Stimulated activated CD4-positive, alpha-beta T cell treated with anti-CD3 and anti-CD28 coated beads, Interleukin-1b, Interleukin-23, amount 100 ng/mL, for 4 hours (primary cell): ENCODE results near the gene SNCB.
"Not testable (repeated sequence)": the region's sequence is repeated elsewhere in the genome, so short reads cannot be mapped to it uniquely, and the experiment has no call there.

ENCODE experiments used
- DNase-seq, 2 donors: peaks; one replicate each; pipeline ENCODE4 v3.0.0-alpha.2; 2020; ENCODE audit warnings: low read depth in 2 of 2

Gene SNCB

GRCh38 chr5:176597417-176598389 is 32.6 kb downstream of the SNCB start:
- DNase-seq, result no peak

DNA sequence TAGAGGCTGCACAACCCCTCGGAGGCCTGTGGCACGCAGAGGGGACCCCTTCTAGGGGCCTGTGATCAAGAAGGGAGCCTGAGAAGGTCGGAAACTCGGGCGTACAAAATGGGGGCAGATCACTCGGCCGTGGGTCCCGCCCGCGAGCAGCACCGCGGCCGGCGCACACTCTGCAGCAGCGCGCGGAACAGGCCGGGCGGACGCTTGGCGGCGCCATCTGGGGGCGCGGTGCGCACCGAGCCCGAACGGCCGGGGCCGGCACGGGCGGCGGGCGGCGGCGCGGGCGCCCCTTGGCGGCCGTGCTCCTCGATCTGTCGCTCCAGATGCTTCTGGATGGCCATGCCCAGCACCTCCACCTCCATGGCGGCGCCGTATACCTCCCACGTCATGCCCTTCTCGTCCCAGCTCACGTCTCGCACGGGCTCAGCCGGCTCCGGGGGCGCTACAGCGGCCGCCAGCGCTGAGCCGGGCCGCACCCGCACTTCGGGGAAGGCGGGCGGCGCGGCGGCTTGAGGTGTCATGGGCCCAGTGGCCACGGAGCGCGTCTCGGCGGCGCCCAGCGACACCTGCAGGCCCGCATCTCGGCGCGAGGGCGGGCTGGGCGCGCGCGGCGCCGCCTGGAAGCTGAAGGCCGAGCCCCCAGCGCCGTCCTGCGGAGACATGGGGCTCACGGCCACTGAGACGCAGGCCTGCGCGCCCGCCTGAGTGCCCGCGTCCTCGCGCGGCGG is 33.5 kb downstream of the SNCB start:
- DNase-seq, result peak; percentile 56 to 63

GRCh38 chr5:176596069-176596644 is 34.2 kb downstream of the SNCB start:
- DNase-seq, result no peak

DNA sequence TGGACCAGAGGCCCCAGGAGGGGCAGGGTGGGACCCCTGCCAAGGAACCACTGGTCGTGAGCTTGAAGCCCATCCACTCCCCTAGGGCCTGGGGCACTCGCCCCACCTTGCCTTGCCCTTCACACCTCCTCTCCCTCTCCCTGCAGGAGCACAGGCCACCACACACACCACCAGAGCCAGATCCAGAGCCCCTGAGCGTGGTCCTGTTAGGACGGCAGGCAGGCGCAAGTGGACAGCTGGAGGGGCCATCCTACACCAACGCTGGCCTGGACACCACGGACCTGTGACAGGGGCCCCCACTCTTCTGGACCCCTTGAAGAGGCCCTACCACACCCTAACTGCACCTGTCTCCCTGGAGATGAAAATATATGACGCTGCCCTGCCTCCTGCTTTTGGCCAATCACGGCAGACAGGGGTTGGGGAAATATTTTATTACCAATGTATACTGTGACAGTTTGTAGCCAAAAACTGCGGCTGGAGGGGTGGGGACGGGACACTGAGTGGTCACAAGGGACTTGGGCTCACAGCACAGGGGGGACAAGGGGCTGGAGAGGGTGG is 34.9 kb downstream of the SNCB start:
- DNase-seq, result no peak

DNA sequence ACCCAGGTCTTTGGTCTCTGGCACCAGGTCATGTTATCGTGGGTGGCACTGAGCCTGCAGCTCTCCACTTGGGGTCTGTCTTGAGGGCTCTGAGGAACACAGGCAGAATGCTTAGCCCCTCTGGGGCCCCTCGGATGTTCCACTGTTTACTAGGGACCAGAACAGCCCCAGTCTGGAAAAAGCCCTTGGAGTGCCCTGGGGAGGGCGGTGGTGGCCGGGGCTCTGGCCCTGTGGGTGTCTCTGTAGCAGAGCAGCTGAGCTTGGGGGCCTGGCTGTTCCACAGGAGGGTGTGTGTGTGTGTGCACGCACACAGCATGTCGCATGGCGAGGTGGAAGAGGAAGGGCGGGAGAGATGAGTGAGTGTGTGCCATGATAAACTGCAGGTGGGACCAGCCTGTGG is 35.8 kb downstream of the SNCB start:
- DNase-seq, result no peak

GRCh38 chr5:176593273-176593869 is 37.0 kb downstream of the SNCB start:
- DNase-seq, result no peak

DNA sequence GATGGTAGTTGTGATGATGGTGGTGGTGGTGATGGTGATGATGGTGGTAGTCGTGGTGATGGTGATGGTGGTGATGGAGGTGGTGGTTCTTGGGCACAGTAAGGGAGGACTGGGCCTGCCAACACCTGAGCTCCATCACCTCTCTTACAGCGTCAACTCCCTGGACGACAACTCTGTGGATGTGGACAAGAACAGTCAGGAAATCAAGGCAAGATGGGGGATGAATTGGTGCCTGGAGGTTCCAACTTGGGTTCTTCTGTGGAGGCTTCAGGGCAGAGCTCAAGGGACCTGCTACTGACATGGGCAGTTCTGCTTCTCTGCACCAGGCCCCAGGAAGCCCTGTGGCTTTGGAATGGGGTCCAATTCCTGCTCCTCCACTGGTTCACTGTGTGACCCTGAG is 37.8 kb downstream of the SNCB start:
- no peak for DNase-seq

GRCh38 chr5:176591667-176592066 is 38.7 kb downstream of the SNCB start:
- not testable (repeated sequence) for DNase-seq

GRCh38 chr5:176590035-176590717 is 40.2 kb downstream of the SNCB start:
- no peak for DNase-seq

GRCh38 chr5:176589039-176589769 is 41.1 kb downstream of the SNCB start:
- no peak for DNase-seq

DNA sequence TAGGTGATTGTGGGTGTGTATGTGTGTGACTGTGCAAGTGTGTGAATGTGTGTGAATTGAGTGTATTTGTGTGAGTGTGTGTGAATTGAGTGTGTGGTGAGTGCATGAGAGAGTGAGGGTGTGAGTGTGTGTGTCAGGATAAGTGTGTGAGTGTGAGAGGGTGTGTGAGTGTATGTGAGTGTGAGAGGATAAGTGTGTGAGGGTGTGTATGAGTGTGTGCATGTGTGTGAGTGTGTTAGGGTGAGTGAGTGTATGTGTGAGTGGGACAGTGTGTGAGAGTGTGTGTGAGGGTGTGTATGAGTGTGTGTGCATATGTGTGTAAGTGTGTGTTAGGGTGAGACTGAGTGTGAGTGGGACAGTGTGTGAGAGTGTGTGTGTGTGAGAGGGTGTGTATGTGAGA is 42.0 kb downstream of the SNCB start:
- DNase-seq, result no peak

DNA sequence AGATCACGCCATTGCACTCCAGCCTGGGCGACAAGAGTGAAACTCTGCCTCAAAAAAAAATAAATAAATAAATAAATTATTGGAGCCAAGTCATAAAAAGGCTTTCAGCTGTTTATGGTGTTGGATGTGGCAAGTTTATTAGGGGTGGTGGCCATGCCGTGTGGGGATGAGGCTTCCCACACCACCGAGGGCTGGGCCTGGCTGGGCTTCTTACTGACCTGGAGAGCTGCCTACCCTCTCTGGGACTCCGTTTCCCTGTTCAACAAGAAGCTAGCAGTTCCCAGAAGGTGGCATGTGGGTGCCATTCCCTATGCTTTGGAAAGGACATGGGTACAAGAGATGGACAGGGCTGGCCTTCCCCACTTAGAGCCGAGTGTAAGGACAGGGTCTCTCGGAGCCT is 42.9 kb downstream of the SNCB start:
- no peak for DNase-seq

DNA sequence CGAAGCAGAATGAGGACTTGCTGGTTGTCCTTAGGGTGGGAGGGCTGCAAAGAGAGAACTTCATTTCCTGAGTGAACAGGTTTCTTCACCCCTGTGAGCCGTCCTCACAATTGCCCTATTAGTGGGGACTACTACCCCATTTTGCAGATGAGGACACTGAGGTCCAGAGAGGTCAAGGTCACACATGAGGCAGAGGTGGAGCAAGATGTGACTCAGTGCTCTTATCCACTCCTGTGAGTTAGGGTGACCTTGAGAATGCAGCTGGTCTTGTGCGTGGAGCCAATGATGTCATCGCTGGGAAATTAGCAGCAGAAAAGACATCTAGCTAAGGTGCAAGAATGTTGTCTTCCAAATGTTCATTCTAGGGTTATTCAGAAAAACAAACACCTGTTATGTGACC is 47.3 kb downstream of the SNCB start:
- no peak for DNase-seq

DNA sequence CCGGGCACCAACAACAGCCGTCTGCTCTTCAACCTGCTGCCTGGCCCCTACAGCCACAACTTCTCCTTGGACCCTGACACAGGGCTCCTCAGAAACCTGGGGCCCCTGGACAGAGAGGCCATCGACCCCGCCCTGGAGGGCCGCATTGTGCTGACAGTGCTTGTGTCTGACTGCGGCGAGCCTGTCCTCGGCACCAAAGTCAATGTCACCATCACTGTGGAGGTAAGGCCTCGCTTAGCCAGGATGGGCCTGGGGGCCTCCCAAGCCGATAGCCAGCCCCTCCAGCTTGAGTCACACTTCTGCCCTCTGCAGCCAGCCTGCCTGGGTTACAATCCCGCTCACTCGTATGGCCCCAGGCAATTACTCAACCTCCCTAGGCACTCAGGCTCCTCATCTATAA is 49.0 kb downstream of the SNCB start:
- DNase-seq, result no peak

DNA sequence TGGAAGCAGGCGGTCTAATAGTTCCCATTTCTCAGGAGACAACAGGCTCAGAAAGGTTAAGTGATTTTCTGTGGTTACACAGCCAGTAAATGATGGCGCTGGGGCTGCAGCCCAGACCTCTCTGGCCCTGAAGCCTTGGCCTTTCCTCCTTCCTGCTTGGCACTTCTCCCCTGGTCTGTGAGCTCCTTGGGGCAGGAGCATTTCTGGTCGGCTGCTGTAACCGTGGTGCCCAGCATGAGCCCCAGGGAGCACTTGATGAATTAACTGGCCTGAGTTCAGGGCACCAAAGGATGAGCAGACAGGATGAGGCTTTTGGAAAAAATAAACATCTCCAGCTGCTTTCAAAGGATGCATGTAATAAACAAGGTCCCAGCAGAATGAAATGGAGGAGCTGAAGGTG is 51.0 kb downstream of the SNCB start:
- DNase-seq, result no peak

DNA sequence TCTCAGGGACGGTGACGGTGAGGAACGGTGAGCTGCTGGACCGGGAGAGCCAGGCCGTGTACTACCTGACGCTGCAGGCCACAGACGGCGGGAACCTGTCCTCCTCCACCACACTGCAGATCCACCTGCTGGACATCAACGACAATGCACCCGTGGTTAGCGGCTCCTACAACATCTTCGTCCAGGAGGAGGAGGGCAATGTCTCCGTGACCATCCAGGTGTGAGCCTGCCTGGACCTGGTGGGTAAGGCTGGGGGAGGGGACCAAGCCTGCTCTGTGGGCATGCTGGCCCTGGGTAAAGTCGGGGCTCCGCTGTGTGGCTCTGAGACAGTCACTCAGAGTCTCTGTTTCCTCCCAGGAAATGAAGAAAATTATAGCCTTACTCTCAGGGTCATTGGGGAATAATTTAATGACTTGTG is 51.9 kb downstream of the SNCB start:
- DNase-seq, result peak in 1 of 2 donors; percentile 19

GRCh38 chr5:176577312-176578176 is 52.8 kb downstream of the SNCB start:
- no peak for DNase-seq

GRCh38 chr5:176575488-176576422 is 54.6 kb downstream of the SNCB start:
- no peak for DNase-seq
